NCI-H146 (cell line): ENCODE measurements around the gene C17orf100.
A peak's percentile ranks its signal among the peaks of the same experiment; 100 is the strongest.

Experiments used
- DNase-seq: peaks from one replicate; lab custom pipeline; 2025; lab: John Stamatoyannopoulos, UW

The C17orf100 gene

GRCh38 chr17:6651354-6651918, at the start of gene C17orf100, which contains the start of gene MED31:
C17orf100 (plus strand) TSS chr17:6651762; CDS start chr17:6651914, 152 bp downstream.
MED31 (minus strand) TSS chr17:6651605; CDS start chr17:6651528, 77 bp downstream.
- DNase-seq, result peak; percentile 92

GRCh38 chr17:6602141-6602540, 49.4 kb upstream of the C17orf100 start:
- no peak for DNase-seq

GRCh38 chr17:6603744-6604325, 47.7 kb upstream of the C17orf100 start:
- DNase-seq, result no peak

- no peak for DNase-seq
These were observed 46.4 kb upstream of the C17orf100 start for GRCh38 chr17:6605142-6605541.

GRCh38 chr17:6608321-6608720, 43.2 kb upstream of the C17orf100 start:
- DNase-seq, result no peak

GRCh38 chr17:6610011-6610410, 41.6 kb upstream of the C17orf100 start:
- no peak for DNase-seq

- no peak for DNase-seq
These were observed 40.3 kb upstream of the C17orf100 start for GRCh38 chr17:6611231-6611630.

- no peak for DNase-seq
These were observed 27.6 kb upstream of the C17orf100 start for GRCh38 chr17:6623941-6624340.

GRCh38 chr17:6626616-6627015, 24.9 kb upstream of the C17orf100 start:
- no peak for DNase-seq

- no peak for DNase-seq
These were observed 24.5 kb upstream of the C17orf100 start for GRCh38 chr17:6627019-6627418.

- no peak for DNase-seq
These were observed 21.2 kb upstream of the C17orf100 start for GRCh38 chr17:6630390-6630789.

GRCh38 chr17:6632530-6632929, 19.0 kb upstream of the C17orf100 start:
- no peak for DNase-seq

- DNase-seq, result no peak
These were observed 18.3 kb upstream of the C17orf100 start for GRCh38 chr17:6633263-6633662.

GRCh38 chr17:6636105-6636504, 15.5 kb upstream of the C17orf100 start:
- DNase-seq, result no peak

GRCh38 chr17:6636616-6637457, 14.7 kb upstream of the C17orf100 start:
- DNase-seq, result no peak

- DNase-seq, result no peak
These were observed 14.1 kb upstream of the C17orf100 start for GRCh38 chr17:6637458-6637840.

GRCh38 chr17:6638046-6638908, 13.3 kb upstream of the C17orf100 start:
- DNase-seq, result no peak

- DNase-seq, result no peak
These were observed 12.5 kb upstream of the C17orf100 start for GRCh38 chr17:6639014-6639585.

- DNase-seq, result peak; percentile 56
These were observed 11.7 kb upstream of the C17orf100 start for GRCh38 chr17:6639586-6640535.

- peak; percentile 90 for DNase-seq
These were observed 10.9 kb upstream of the C17orf100 start, which contains the start of the genes KIAA0753 and TXNDC17 for GRCh38 chr17:6640536-6641246. KIAA0753 (minus strand) TSS chr17:6640711; CDS start chr17:6635103, 5,608 bp downstream. TXNDC17 (plus strand) TSS chr17:6641060; CDS start chr17:6641083, 23 bp downstream.
